Bone marrow (tissue), 2 donors: ENCODE results near the gene IMPG1.
A peak's percentile ranks its signal among the peaks of the same experiment; 100 is the strongest.
"Not testable (repeated sequence)": the region's sequence is repeated elsewhere in the genome, so short reads cannot be mapped to it uniquely, and the experiment has no call there.

ENCODE experiments used
- DNase-seq, 2 donors: peaks; one replicate each; lab custom pipeline; 2025; lab: John Stamatoyannopoulos, UW

Gene IMPG1

DNA sequence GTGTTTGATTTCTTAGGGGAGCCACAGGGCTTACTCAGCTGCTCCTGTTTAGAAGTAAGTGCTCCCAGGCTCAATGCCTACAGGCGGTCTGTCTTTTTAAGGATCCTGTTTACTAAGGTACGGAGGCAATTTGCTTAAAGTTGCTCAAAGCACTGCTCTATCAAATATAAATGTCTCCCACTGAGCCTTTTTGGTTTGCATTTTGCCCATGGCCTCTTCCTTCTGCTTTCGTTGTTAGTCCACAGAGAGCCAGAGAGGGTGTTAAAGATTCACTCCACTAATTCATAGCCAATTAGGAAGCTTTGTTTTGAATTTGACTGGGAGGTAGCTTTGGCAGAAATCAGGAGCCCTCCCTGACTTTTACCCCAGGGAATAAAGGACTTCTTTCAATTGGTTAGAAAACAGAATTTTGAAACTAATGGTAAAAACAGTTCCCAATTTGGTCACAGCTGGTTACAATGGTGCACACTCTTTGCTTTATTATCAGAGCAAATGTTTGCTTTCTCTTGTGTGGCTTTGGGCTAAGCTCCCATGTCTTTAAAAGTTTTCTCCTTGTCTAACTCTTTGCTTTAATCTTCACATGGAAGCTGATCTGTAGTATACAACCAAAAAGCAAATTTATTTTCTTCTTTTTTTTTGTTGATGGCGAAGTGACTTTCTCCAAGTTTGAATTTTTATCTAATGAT, 126.2 kb downstream of the IMPG1 start:
- DNase-seq: no peak

DNA sequence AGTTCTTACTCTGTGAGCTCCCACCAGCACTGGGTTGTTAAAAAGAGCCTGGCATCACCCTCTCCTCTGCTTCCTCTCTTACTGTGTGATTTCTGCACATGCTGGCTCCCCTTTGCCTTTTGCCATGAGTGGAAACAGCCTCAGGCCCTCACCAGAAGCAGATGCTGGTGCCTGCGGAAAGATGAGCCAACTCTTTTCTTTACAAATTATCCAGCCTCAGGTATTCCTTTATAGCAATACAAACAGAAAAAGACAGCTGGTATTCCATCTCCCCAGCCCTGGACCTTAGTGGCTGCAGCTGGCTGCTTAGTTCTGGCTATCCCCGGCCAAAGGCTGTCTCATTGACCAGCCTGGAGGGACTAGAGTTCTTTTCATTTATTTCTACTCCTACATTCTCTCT, 129.1 kb downstream of the IMPG1 start:
- no peak for DNase-seq

DNA sequence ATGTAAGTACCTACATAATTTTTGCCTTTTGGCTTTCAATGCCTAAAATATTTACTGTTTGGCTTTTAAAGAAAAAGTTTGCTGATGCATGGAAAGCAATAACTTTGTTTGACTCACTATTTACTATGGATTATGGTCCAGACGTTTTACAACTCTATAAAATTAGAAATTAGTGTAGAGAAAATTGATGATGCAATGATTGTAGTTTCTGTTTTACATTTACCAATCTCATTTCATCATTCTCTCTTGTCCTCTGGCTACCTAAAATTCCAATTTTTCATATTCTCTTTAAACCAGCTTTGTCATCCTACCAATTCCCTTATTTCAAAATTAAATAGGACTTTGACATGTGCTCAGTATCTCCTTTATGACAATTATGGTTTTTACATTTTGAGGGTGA, 131.0 kb downstream of the IMPG1 start:
- no peak for DNase-seq

DNA sequence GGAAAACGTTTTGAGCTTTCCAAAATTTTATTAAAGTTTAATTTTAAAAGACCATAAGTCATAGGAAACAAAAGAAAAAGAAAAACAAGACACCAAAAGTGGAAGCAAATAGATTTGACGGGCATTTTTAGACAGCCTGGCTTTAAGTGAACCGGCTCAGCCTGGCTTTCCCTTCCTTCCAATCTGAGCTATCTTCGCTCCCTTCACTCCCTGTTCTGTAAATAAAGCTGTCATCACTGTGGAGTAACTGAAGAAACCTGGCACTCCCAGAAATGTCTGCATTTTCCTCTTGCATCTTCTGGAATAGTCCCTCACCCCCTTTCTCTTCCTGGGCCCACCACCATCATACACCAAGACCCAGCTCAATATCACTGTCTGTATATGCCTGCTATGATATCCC, 131.9 kb downstream of the IMPG1 start:
- DNase-seq: no peak

DNA sequence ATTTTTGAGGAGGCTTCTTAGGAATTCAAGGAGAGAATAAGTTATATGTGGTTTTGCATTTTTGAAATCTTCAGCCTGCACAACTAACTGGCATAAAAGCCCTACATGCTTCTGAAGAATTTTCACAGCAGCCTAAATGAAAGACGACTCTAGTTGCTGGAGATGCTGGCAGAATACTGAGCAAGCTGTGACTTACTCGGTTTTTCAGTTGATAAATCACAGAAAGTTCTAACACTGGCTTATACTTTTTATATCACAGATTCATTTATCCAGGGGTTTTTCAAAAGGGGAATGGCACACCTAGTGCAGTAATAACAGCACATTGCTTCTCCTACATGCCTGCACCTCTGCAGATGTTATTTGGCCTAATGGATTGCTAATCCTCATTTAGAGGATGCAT, 134.6 kb downstream of the IMPG1 start:
- DNase-seq: no peak

DNA sequence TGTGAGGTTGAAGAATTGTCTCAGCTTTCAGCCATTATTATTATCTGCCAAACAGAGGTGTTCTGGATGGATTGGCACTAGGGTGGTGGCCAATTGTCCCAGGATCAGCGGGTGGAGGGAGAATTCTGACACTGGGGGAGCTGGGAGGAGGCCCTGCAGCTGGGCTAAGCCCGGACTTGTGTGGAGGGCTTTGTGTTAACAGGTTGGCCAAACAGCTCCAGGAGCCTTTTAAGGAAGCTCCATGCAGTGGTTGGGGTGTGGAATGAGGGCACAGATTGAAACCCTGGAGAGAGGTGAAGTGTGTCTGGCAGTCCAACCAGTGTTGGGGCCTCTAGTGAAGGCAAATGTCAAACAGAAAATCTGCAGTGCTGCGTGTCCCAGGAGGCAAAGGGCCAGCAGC, 135.8 kb downstream of the IMPG1 start:
- no peak for DNase-seq

DNA sequence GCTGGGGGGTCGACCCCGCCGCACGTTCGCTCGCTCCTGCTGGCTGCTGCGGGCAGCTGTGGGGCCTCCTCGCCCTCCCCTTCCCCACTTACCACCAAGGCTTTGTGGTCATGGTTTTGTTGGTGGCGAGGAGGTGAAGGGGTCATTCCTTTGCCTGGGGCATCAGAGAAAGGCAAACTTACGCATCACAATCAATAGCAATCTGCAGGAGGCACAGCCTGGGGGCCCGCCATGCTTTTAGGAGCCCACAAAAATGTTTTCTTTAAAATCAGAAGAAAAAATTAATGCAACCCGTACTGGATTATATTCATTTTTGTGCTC, 137.0 kb downstream of the IMPG1 start:
- no peak for DNase-seq

DNA sequence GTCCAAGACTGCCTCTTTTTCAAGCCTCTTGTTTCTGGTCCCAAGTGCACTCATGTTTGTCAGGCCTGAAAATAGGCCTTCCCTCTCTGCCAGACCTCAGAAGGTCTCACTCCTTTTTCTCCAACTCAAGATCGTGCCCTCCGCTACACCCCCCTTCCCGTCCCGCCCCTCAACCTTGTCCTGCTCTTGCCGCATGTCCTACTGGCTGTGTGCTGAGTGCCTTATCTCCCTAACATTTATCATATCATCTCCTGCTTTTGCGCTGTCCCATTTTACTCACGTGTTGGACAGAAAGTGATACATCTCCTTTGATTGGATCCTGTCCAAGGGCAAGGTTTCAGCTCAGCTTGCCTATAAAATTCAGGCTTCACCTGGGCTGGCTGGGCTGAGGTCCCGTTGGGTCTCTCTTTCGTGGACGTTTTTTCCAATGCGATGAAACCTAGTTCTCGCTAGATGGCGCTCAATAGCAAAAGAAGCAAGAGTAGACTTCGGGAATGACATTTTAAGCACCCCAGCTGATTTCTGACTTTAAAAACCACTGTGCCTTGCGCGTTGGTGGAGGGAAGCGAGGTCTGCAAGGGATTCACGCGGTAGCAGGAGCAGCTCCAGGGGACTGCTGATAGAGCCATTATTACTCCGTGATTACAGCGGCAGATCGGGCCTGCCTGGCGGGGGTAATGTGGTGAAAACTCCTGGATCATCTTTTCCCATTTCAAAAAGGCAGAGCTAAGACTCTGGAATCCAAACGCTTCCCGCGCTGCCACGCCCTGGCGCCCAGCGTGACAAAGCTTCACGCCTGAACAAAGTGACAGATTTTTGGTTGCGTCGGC, 137.6 kb downstream of the IMPG1 start:
- peak in 1 of 2 donors; percentile 25 for DNase-seq

DNA sequence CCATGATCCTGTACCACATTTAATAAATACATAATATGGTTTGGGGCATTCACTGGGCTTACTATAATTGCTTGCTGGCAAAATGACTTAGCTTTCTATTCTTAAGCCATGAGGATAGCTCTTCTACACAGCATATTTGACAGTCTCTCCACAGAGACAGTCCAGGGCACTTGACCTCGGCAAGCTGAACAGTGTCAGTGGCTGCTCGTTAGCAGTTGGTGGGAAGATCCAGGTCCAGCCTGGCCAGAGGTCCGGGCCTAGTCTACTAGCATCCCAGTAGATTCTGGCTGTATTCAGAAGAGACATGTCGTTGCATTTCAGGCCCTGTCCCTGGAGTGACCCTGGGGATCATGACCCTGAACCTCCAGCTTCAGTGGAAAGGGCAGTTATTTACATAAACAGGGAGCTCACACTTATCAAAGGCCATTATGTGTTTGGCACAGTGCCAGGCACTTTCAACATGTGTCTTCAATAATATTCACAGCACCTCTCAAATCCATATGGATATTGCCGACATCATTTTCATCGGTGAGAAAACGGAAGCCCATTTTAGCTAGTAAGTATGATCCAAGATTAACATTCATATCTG, 139.0 kb downstream of the IMPG1 start:
- DNase-seq: no peak

DNA sequence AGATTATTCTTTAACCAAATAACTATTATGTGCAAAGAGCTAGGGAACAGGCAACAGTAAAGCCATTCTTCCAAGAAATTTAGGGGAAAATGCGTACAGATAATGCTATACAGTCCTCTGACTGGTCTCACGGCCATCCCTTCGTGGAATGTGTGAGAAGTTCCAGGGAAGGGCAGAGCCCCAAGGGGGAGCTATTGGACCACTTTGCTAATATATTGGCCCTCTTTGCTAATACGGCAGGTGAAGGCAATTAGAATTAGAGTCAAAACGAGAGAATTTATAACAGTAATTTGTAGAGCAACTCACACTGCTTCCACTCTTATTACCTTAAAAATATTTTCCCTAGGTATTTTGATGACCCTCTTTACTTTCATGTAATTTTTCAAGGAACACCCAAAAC, 140.4 kb downstream of the IMPG1 start:
- DNase-seq: no peak

DNA sequence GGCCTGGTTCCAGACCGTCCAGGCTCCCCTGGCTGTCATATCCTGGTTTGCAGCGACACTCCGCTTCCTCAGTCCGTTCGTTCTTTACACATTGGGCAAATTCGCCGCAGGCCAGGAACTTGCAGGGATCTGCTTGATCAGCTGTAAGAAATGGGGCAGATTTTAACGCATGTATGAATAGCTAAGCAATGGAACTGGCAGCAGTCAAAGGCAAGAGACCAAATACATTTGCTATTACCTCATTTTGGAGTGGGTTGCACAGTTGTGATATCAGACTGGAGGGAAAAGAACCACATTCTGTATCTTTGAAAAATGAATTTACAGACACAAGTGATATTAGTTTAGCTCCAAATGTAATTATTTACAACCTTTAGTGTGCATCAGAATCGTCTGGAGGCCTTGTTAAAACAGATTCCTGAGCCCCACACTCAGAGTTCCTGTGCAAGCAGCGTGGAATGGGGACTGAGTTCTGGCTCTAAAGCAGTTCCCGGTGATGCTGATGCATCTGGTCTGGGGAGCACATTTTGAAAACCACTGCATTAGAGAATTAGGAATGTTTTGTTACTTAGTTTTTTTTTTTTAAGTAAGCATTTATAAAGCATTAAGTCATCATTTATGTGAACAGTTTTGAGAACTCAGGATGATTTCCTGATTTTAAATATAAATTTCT, 141.3 kb downstream of the IMPG1 start:
- no peak for DNase-seq

DNA sequence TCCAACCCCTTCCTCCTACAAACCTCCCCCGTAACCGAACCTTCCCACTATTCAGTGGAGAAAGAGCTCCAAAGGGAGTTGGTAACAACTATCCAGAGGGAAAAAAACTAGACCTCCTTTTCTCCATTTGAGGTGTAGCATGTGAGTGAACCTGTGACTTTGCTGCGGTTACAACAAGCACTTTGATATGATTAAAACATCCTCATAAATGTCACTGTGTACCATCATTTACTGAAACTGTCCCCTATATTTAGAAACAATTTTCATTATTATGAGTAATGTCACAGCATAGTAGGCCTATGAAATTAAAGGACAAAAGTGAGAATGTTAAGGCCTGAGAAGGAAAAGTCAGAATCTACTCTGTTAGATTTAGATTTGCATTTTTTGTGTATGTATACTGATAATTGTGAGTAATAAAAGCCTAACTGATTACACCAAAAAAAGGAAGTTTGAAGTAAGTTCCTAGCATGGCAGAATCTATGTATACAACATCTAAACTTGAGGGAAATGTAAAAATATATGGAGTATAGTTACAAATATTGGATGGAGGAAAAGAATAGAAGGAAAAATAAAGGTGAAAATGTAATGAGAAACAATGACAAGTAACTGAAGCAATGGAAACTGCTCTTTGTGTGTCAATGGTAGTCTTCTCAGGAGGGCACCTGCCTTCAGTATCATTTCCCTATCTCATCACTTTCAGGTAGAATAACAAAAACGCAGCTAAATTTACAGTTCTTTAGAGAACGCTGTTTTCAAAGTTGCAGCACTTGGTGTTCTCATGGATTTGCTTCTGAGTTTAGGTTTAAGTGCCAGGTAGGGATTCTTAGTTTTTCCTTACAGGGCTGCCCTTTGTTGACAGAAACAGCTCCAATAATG, 145.9 kb downstream of the IMPG1 start:
- no peak for DNase-seq

DNA sequence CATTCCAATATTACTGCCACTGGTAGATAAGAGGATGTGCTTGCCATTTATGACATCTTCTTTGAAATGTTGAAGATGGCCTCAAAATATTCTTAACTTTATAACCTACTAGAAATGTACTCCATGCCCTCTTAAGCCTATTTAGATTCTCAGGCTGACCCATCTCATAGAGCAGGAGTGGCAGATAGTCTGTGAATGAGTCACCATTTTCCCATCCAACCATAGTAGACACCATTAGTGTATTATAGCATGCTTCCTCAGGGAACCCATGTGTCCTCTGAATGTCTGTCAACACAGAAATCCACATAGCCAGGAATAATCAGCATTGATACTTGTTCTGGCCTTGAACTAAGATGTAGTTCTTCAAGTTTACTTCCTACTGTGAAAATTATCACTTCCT, 150.2 kb downstream of the IMPG1 start:
- DNase-seq: no peak

DNA sequence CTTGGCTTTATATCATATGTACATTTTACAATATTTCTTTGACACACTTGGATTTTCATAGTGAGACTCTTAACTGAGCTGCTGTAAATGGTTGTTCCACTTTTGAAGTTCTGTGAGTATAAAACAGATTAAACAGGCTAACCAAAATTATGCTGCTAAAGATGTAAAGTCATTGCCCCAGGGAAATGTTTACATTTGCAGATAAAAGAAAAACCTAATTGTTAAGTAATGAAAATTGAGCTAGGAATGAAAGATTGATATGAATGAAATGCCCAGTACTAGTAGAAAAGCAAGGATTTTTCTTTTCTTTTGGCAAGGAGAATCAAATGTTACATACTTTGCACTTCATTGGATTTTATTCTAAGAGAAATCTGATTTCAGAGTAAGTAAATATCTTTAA, 159.4 kb downstream of the IMPG1 start:
- DNase-seq: no peak

DNA sequence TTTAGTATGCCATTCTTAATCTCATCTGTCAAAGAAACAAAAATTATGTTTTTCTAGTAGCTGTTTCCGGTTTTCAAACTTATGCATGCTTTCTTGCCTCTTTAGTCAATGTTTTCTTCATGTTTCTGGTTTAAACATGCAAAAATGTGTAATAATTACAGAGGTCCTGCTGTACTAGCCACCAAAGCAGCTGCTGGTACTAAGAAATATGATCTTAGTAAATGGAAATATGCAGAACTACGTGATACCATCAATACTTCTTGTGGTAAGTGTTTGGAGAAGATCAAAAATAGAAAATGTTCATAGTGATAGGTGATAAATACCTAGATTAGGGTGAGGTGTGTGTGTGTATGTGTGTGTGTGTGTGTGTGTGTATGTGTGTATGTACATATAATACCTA, 165.0 kb downstream of the IMPG1 start:
- no peak for DNase-seq

DNA sequence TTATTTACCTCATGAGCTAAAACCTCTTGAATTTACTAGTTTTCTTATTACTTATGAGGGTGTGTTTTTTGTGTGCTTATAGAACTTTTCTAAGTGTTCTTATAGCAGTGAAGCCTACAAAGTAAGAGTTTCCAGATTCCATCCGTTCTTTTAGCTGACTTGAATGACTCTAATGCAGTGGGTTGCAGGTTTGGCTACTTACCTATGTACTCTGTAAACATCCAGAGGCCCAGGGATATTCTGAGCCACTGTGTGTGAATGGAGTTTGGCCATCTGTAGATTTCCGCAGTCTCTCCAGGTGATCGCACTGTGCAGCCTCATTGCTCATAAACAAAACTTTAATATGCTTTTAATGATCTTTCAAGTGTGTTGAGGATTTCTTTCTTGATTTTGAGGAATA, 165.6 kb downstream of the IMPG1 start:
- DNase-seq: no peak

DNA sequence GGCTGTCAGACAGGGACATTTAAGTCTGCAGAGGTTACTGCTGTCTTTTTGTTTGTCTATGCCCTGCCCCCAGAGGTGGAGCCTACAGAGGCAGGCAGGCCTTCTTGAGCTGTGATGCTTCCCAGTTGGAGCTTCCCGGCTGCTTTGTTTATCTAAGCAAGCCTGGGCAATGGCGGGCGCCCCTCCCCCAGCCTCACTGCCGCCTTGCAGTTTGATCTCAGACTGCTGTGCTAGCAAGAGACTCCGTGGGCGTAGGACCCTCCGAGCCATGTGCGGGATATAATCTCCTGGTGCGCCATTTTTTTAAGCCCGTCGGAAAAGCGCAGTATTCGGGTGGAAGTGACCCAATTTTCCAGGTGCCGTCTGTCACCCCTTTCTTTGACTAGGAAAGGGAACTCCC, 167.3 kb downstream of the IMPG1 start:
- DNase-seq: not testable (repeated sequence)

DNA sequence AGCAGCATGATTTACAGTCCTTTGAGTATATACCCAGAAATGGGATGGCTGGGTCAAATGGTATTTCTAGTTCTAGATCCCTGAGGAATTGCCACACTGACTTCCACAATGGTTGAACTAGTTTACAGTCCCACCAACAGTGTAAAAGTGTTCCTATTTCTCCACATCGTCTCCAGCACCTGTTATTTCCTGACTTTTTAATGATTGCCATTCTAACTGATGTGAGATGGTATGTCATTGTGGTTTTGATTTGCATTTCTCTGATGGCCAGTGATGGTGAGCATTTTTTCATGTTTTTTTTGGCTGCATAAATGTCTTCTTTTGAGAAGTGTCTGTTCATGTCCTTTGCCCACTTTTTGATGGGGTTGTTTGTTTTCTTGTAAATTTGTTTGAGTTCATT, 172.2 kb downstream of the IMPG1 start:
- not testable (repeated sequence) for DNase-seq

DNA sequence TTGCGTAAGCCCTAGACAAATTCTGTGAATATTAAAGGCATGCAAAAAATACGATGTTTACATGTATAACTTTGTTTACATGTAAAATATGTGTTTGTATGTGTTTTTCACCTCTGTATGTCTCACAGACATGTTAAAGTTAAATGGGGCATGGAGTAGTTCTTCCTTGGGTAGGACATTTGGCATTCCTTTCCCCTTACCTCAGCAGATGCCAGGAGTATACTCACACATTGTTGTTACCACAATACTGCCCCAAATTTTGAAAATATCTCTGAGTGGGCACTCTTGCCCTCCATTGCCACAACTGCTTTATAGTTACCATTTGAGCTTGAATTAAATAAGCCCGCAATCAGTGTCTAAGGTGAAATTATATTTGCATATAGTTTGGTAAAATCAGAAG, 175.9 kb downstream of the IMPG1 start:
- DNase-seq: no peak

DNA sequence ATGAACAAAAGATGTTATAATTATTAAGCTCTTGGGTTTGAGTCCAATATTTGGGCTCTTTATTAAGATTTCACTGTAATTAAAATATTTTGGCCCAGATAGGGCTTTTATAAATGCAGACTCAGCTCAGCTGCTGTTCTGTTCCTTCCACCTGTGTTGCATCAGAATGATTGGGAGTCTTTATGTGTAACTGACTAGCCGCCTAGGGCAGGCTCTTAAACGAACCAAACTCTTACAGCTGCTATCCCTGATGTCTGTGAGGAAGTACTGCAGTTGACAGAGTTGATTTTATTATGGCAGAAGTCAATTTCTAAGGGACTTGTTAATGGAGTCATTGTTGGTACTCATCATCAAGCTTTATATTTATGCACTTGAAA, 178.7 kb downstream of the IMPG1 start:
- DNase-seq: no peak

DNA sequence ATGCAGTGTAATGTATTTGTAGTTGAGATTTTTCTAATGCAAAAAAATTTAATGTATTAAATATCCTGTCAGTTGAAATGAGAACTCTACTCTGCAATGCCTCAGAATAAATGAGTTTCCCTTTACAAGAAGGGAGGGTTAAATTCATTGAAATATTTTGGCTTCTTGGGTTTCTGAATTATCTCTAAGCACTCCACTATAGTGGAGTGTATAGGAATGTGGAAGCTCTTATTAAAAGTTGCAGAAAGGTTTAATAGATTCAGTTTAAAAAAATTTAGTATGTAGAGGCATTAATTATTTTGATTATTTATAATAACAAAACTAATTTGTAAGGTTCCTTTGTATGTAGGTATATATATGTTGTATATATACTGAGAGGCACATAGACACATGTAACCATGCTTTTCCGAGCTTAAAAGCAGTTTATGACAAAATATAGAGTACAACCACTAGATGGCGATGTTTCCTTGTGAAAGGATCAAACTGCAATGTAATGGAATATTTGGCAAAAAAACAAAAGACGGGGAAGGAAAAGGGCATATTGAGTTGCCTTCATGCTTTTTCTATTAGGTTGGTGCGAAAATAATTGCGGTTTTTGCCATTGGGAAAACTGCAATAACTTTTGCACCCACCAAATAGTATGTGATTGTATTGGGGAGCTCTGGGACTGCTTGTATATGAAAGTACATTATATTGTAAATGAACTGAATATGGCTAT, 179.2 kb downstream of the IMPG1 start:
- DNase-seq: peak in 1 of 2 donors; percentile 31
